ENCODE measurements around the gene PIGV. TPM values are rescaled to one million over a fixed set of nuclear protein-coding genes. Genes with fewer than 3 reads are reported as not detected.

Gene PIGV
- total RNA-seq, 2 experiments from 2014 or later: 16.4 to 16.9 TPM

DNA sequence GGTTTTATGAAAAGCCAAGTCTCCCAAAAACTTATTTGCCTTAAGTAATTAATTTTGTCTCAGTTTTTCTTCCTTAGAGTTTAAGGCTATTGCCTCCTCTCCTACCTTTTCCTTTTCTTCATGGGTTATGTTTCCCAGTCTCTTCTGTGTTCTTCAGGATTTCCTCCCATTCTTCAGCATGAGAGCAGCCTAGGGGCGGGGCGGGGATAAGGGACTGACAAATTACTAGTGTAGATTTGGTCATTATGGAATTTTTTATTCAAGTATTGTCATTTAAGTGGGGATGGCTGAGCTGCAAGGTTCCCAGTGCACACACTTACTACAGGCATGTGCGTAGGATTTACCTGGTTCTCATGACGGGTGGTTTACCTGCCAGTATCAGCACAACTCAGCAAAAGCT is 35.2 kb upstream of the PIGV start:
- no peak for DNase-seq
- Mint-ChIP-seq H3K4me3 (no peak overlapping the region), H3K27me3 (no peaks in the 10 kb centered on the region), H3K9me3 (no peaks in the 10 kb centered on the region), H3K27ac (no peak overlapping the region), H3K4me1 (peaks cover 48% of the 10 kb centered on the region), H3K36me3 (ENCODE audit: low read depth) (peaks cover 57% of the 10 kb centered on the region)
- ChIA-PET POLR2A (no interaction called here), CTCF (no interaction called here)

DNA sequence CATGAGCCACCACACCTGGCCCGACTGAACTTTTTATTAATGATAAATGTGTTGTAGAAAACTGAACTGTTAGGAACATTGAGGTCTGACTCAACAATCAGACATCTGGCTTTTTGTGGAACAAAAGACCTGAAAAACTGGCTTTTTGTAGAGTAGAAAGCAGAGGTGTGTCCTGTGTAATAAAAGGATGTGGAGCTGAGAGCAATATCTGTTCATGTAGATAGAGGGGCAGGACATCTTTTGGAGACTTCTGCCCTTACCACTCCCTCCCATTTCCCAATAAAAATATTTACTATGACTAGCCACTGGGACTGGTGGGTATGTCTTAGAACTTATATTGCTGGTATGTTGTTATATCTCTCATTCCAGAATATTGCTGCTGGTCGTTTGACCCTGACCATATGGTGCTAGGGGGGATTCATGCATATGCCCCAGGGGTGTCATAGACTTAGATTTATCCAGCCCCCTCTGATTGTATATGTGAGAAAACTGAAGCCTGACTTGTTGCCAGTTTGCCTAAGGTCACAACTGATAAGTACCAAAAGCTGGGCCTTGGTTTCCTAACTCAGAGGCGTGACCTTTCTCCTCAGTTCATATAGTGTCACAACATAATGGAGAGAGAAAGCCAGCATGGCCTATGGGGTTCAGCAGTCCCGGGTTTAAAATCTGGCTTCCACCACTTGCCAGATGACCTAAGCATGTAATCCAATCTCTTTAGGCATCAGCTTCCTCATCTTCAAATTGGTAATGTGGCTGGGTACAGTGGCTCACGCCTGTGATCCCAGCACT is 33.5 kb upstream of the PIGV start:
- H3K36me3 Mint-ChIP-seq (ENCODE audit: low read depth): peaks cover 53% of the 10 kb centered on the region
- H3K4me3 Mint-ChIP-seq: no peak overlapping the region
- ChIA-PET POLR2A (no interaction called here), CTCF (no interaction called here)
- no peak overlapping the region for H3K27ac Mint-ChIP-seq
- H3K4me1 Mint-ChIP-seq: peaks cover 40% of the 10 kb centered on the region
- no peaks in the 10 kb centered on the region for H3K27me3 Mint-ChIP-seq
- H3K9me3 Mint-ChIP-seq: no peaks in the 10 kb centered on the region
- no peak for DNase-seq

DNA sequence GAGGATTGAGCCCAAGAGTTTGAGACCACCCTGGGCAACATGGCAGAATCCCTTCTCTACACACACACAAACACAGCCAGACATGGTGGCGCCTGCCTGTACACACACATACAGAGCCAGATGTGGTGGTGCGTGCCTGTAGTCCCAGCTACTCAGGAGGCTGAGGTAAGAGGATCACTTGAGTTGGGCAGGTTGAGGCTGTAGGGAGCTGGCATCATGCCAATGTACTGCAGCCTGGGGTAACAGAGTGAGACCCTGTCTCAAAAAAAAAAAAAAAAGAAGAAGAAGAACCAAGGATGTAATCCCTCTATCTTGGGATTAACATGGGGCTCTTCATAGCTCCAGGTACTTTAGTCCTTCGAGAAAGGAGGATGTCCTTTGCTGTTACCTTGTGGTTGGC is 29.4 kb upstream of the PIGV start:
- ChIA-PET CTCF (interaction anchor here (0.6 to 2.3 kb wide), 6 partner anchors 10 to 396 kb away, joined by 3 to 8 read pairs (median 4); no protein-coding TSS in a partner anchor), POLR2A (no interaction called here)
- Mint-ChIP-seq H3K4me1 (peaks cover 13% of the 10 kb centered on the region), H3K27ac (no peak overlapping the region), H3K27me3 (no peaks in the 10 kb centered on the region), H3K36me3 (ENCODE audit: low read depth) (peaks cover 57% of the 10 kb centered on the region), H3K4me3 (no peak overlapping the region), H3K9me3 (no peaks in the 10 kb centered on the region)
- DNase-seq: no peak

DNA sequence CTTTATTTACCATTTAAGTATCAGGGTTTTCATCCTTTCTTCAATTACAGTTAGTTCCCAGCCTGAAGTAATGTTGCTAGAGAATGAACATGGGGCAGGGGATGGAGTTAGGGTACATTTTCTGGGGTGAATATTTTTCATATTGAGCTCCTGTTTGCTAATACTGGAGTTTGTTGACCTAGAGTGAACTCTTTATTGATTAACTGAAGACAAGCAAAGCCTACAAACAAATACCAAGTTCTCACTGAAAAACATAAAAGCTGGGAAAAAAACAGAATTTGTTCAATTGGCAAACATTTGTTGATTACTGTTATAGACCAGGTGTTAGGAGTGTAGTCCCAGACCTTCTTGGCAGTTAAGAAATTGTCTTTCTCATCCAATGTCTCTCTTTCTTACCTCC is 28.2 kb upstream of the PIGV start:
- no peak overlapping the region for H3K4me3 Mint-ChIP-seq
- H3K9me3 Mint-ChIP-seq: no peaks in the 10 kb centered on the region
- ChIA-PET POLR2A (no interaction called here), CTCF (interaction anchor here (1.5 to 2.3 kb wide), 2 partner anchors 9 to 13 kb away, joined by 5 to 8 read pairs; no protein-coding TSS in a partner anchor)
- DNase-seq: no peak
- H3K4me1 Mint-ChIP-seq: peaks cover 15% of the 10 kb centered on the region
- H3K36me3 Mint-ChIP-seq (ENCODE audit: low read depth): peaks cover 57% of the 10 kb centered on the region
- no peaks in the 10 kb centered on the region for H3K27me3 Mint-ChIP-seq
- H3K27ac Mint-ChIP-seq: no peak overlapping the region

DNA sequence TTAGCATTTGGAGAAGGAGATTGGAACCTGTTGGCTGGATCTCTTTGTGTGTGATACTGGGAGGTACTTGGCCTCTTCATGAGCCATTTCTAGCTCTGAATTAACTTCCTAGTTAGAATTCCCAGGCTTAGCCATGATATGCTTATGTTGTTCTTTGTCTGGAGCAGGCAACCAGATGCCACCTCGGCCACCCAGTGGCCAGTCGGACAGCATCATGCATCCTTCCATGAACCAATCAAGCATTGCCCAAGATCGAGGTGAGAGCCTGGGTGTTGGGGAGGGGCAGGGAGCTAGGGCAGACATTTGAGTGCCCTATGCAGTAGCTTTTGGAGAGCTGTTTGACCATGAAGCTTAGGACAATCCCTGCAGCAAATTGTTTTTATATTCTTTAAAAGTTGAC is 26.5 kb upstream of the PIGV start:
- H3K9me3 Mint-ChIP-seq: no peaks in the 10 kb centered on the region
- DNase-seq: no peak
- H3K36me3 Mint-ChIP-seq (ENCODE audit: low read depth): peaks cover 58% of the 10 kb centered on the region
- H3K4me1 Mint-ChIP-seq: peaks cover 12% of the 10 kb centered on the region
- POLR2A ChIA-PET: no interaction called here
- no peaks in the 10 kb centered on the region for H3K27me3 Mint-ChIP-seq
- H3K27ac Mint-ChIP-seq: no peak overlapping the region
- CTCF ChIA-PET: interaction anchor here (0.6 to 1.7 kb wide), 2 partner anchors 16 to 28 kb away, joined by 3 to 7 read pairs; no protein-coding TSS in a partner anchor
- no peak overlapping the region for H3K4me3 Mint-ChIP-seq

DNA sequence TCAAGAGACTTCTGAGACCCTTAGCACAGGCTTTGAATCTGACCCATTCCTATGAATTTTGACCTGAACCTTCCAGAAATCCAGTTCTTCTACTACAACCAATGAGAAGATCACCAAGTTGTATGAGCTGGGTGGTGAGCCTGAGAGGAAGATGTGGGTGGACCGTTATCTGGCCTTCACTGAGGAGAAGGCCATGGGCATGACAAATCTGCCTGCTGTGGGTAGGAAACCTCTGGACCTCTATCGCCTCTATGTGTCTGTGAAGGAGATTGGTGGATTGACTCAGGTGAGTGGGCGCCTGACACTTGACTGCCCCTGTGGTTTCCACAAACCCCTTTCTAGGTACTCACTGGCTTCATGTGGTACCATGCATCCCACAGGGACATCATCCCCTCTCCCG is 20.0 kb upstream of the PIGV start:
- ChIA-PET CTCF (interaction anchor here (0.6 to 2.4 kb wide), 4 partner anchors 9 to 51 kb away, joined by 4 to 11 read pairs (median 6); no protein-coding TSS in a partner anchor), POLR2A (no interaction called here)
- Mint-ChIP-seq H3K27ac (no peak overlapping the region), H3K27me3 (no peaks in the 10 kb centered on the region), H3K36me3 (ENCODE audit: low read depth) (peaks cover 77% of the 10 kb centered on the region), H3K4me3 (no peak overlapping the region), H3K4me1 (peaks cover 17% of the 10 kb centered on the region), H3K9me3 (no peaks in the 10 kb centered on the region)
- no peak for DNase-seq

DNA sequence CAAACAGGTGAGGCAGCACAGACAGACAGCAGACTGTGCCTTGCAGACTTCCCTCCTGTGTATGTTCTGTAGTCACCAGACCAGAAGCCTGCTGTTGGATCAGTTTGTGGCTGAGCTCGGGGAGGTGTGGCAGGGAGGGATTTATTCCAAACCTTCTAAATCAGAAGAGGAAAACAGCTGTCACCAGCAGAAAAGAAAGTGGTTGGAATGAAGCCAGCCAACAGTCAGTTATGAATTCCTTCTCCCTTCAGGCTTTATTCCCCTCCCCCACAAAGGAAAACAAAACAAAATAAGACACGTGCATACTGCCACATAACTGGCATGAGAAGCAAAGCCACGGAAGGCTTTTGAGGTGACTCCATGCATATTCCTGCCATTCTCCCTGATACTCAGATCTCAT is 19.0 kb upstream of the PIGV start:
- Mint-ChIP-seq H3K27me3 (no peaks in the 10 kb centered on the region), H3K36me3 (ENCODE audit: low read depth) (peaks cover 77% of the 10 kb centered on the region), H3K4me3 (no peak overlapping the region), H3K27ac (no peak overlapping the region), H3K9me3 (no peaks in the 10 kb centered on the region), H3K4me1 (peaks cover 17% of the 10 kb centered on the region)
- ChIA-PET CTCF (interaction anchor here (1.0 to 2.4 kb wide), 4 partner anchors 10 to 22 kb away, joined by 4 to 8 read pairs (median 4); no protein-coding TSS in a partner anchor), POLR2A (no interaction called here)
- DNase-seq: no peak

DNA sequence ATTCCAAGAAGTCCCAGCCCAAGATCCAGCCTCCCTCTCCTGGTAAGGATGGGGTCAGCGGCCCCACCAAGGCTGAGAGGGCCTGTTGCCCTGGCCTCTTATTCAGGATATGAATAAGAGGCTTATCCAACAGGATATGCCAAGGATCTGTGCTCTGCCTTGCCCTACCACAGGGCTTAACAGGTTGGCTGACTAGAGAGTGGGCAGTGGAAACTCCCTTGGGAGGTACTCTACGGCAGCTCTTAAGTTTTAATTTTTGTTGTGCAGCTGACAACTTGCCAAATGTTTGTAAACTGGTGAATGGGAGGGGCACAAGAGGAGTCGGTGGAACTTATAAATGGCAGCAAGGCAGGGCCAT is 16.5 kb upstream of the PIGV start:
- DNase-seq: no peak
- no peak overlapping the region for H3K4me3 Mint-ChIP-seq
- ChIA-PET POLR2A (no interaction called here), CTCF (interaction anchor here (1.0 to 1.1 kb wide), 3 partner anchors 14 to 129 kb away, joined by 3 to 4 read pairs (median 3); partner anchors contain the start of gene GPATCH3)
- no peak overlapping the region for H3K27ac Mint-ChIP-seq
- no peaks in the 10 kb centered on the region for H3K9me3 Mint-ChIP-seq
- H3K4me1 Mint-ChIP-seq: peaks cover 13% of the 10 kb centered on the region
- H3K36me3 Mint-ChIP-seq (ENCODE audit: low read depth): peaks cover 87% of the 10 kb centered on the region
- no peaks in the 10 kb centered on the region for H3K27me3 Mint-ChIP-seq

DNA sequence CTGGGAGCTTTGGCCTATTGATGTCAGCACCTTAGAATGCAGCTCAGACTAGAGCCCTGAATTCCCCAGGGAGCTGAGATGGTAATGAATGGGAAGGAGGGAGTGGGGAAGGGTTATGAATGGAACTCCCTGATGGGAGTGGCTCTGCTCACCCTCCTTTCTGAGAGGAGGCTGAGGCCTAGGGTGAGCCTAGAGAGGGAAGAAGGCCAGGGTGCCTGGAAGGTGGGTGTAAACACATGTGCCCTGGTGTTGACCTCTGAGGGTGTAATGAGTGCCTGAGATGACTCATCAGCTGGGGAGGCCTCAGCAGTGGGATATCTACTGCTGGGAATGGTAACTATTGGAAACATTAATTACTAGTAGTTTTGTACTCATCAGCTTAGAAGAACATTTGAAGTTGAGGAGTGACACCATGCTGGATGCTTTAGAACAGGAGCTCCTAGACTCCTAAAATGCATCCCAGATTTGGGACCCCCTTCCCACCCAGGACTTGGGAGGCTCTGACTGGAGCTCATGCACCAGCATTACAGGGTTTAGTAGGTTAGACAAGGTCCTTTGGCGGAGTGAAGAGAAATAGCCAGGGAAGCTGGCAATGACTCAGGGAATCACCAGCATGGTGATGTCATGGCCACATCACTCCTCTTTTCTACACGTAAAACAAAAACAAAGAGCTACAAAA is 16.0 kb upstream of the PIGV start:
- peaks cover 13% of the 10 kb centered on the region for H3K4me1 Mint-ChIP-seq
- ChIA-PET POLR2A (no interaction called here), CTCF (interaction anchor here (0.9 to 1.1 kb wide), 3 partner anchors 40 to 128 kb away, joined by 3 read pairs; partner anchors contain the start of gene GPATCH3)
- H3K27ac Mint-ChIP-seq: peak overlapping the region; percentile 51
- no peaks in the 10 kb centered on the region for H3K9me3 Mint-ChIP-seq
- H3K36me3 Mint-ChIP-seq (ENCODE audit: low read depth): peaks cover 87% of the 10 kb centered on the region
- no peak overlapping the region for H3K4me3 Mint-ChIP-seq
- no peaks in the 10 kb centered on the region for H3K27me3 Mint-ChIP-seq
- DNase-seq: no peak

DNA sequence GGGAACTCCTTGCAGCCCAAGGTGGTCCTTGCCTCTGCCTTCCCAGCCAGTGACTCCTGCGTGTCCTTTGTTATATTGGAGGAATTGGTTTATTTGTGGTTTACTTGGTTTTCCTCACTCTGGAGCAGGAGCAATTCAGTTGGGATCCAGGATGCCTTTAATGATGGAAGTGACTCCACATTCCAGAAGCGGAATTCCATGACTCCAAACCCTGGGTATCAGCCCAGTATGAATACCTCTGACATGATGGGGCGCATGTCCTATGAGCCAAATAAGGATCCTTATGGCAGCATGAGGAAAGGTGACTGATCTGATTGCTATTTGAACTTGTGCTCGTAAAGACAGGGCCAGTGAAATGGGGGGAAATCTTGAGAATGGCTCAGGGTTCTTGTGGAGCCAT is 15.1 kb upstream of the PIGV start:
- no peak overlapping the region for H3K27ac Mint-ChIP-seq

DNA sequence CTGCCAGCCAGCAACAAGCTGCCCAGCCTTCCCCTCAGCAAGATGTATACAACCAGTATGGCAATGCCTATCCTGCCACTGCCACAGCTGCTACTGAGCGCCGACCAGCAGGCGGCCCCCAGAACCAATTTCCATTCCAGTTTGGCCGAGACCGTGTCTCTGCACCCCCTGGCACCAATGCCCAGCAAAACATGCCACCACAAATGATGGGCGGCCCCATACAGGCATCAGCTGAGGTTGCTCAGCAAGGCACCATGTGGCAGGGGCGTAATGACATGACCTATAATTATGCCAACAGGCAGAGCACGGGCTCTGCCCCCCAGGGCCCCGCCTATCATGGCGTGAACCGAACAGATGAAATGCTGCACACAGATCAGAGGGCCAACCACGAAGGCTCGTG is 13.3 kb upstream of the PIGV start:
- Mint-ChIP-seq H3K4me1 (peaks cover 13% of the 10 kb centered on the region), H3K4me3 (no peak overlapping the region), H3K36me3 (ENCODE audit: low read depth) (peaks cover 85% of the 10 kb centered on the region), H3K27me3 (no peaks in the 10 kb centered on the region), H3K9me3 (no peaks in the 10 kb centered on the region), H3K27ac (no peak overlapping the region)
- DNase-seq: no peak
- CTCF ChIA-PET: interaction anchor here (1.6 kb wide), 1 partner anchor 18 kb away, joined by 3 read pairs; no protein-coding TSS in a partner anchor
- POLR2A ChIA-PET: no interaction called here

More for the DNA sequence above, 15.1 kb upstream of the PIGV start:
- no peaks in the 10 kb centered on the region for H3K27me3 Mint-ChIP-seq
- H3K9me3 Mint-ChIP-seq: no peaks in the 10 kb centered on the region
- ChIA-PET POLR2A (interaction anchor here (0.5 kb wide), 1 partner anchor 8 kb away, joined by 3 read pairs; no protein-coding TSS in a partner anchor), CTCF (no interaction called here)
- peaks cover 13% of the 10 kb centered on the region for H3K4me1 Mint-ChIP-seq
- peaks cover 83% of the 10 kb centered on the region for H3K36me3 Mint-ChIP-seq (ENCODE audit: low read depth)
- DNase-seq: no peak
- H3K4me3 Mint-ChIP-seq: no peak overlapping the region

DNA sequence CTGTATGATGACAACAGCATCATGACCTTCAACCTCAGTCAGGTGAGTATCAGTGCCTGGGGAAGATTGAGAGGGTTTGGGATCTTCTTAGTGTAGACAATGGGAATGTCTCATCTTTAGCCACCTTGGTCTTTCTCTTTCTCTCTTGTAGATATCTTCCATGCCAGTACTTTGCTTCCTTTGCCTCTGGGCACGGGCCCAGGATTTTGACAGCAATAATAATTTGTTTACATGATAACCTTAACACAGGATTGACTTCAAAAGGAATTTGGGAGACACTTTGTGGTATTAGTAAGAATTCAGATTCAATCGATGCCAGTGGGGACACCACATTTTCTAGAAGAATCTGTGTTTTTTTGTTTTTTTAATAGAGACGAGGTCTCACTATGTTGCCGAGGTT is 12.1 kb upstream of the PIGV start:
- H3K4me3 Mint-ChIP-seq: no peak overlapping the region
- DNase-seq: no peak
- POLR2A ChIA-PET: no interaction called here
- H3K27ac Mint-ChIP-seq: no peak overlapping the region
- no peaks in the 10 kb centered on the region for H3K9me3 Mint-ChIP-seq
- H3K4me1 Mint-ChIP-seq: peaks cover 14% of the 10 kb centered on the region
- CTCF ChIA-PET: no interaction called here
- no peaks in the 10 kb centered on the region for H3K27me3 Mint-ChIP-seq
- H3K36me3 Mint-ChIP-seq (ENCODE audit: low read depth): peaks cover 83% of the 10 kb centered on the region

DNA sequence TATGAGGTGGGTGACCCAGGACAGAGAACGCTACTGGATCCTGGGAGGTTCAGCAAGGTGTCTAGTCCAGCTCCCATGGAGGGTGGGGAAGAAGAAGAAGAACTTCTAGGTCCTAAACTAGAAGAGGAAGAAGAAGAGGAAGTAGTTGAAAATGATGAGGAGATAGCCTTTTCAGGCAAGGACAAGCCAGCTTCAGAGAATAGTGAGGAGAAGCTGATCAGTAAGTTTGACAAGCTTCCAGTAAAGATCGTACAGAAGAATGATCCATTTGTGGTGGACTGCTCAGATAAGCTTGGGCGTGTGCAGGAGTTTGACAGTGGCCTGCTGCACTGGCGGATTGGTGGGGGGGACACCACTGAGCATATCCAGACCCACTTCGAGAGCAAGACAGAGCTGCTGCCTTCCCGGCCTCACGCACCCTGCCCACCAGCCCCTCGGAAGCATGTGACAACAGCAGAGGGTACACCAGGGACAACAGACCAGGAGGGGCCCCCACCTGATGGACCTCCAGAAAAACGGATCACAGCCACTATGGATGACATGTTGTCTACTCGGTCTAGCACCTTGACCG is 8.6 kb upstream of the PIGV start:
- ChIA-PET CTCF (interaction anchor here (0.6 to 1.5 kb wide), 5 partner anchors 10 to 211 kb away, joined by 3 to 4 read pairs (median 3); no protein-coding TSS in a partner anchor), POLR2A (no interaction called here)
- H3K4me1 Mint-ChIP-seq: peaks cover 13% of the 10 kb centered on the region
- no peak overlapping the region for H3K4me3 Mint-ChIP-seq
- peak overlapping the region; percentile 9 for H3K27ac Mint-ChIP-seq
- H3K9me3 Mint-ChIP-seq: no peaks in the 10 kb centered on the region
- no peak for DNase-seq
- peaks cover 74% of the 10 kb centered on the region for H3K36me3 Mint-ChIP-seq (ENCODE audit: low read depth)
- H3K27me3 Mint-ChIP-seq: no peaks in the 10 kb centered on the region
